NCI-H1436 (cell line): ENCODE results near the gene NAV2.
"Not testable (repeated sequence)": the region's sequence is repeated elsewhere in the genome, so short reads cannot be mapped to it uniquely, and the experiment has no call there.

Source experiments
- DNase-seq: peaks from one replicate; lab custom pipeline; 2025; lab: John Stamatoyannopoulos, UW

NAV2 gene

DNA sequence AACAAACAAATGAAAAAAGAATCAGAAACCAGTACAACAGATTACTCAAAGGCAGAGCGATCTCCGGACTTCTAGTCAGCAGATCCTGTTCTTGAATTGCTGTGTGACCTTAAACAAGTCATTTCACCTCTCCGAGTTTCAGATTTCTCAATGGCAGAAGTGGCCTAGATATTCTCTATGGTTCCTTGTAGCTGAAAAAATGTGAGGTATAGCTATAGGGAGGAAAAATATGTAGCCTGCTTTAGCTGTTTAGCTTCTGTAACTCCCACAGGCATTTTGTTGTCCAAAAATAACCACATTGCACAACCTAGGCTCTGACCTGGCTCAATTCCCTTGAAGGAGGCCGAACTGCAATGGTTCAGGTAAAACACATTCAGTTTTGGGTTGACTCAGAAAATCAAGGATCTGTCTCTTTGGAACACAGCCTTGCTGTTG is 347.0 kb downstream of the NAV2 start:
- DNase-seq: no peak

DNA sequence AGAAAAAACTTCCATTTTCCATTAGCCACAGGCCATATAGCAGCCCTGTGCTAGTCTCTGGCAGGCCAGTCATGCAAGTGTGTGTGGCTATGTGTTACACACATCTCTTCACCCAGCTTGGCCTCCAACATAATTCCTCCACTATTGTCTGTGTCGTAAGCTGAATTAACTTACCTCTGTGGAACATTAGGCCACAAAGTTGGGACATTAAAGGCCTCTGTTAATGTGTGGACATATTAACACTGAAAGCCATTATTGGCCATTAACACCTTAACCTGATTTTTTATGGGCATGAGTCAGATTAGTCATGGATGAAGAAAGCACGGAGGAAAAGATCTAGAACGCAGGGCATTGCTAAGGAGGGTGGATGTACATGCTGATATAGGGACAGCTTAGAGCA is 347.5 kb downstream of the NAV2 start:
- DNase-seq: no peak

DNA sequence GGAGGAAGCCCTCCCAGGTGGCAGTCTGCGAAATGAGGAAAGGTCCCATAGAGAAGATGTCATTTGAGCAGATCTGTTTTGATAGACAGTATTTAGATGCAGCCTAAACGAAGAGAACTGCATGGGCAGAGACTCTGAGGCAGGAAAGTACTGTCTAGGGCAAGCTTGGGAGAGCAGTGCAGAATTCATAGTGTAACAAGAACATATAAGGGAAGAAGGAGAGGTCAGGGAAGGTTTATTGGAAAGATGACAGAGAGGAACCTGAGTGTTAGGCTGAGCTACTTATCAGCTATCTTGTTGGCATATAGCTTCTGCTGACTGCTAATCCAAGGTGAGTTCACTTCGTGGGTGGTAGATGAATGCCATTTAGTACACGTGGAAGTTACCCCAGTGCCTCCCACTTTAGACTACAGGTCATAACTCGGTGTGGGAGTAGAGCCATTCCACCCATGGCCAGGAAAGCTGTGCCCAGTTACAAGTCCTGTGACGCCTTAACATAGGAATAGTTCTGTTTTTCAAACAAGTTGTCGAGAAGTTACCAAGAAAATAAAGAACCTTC is 348.1 kb downstream of the NAV2 start:
- DNase-seq: no peak

DNA sequence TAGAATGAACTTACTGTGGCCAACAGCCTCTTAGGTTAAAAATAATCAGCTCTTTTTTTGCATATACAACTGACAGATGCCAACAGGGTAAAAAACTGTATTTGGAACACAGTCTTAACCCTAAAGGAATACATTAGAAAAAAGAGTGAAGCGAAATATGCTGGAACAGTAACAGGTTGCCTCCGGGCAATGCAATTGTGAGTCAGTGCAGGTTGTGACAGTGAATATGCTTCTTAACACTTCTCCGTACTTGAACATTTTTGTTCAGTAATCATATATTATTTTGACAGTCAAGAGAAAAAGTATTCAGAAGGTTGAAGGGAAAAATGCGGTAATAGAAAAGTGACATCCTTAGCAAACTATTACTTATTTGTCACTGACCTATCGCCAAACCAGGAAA is 349.1 kb downstream of the NAV2 start:
- DNase-seq: no peak

DNA sequence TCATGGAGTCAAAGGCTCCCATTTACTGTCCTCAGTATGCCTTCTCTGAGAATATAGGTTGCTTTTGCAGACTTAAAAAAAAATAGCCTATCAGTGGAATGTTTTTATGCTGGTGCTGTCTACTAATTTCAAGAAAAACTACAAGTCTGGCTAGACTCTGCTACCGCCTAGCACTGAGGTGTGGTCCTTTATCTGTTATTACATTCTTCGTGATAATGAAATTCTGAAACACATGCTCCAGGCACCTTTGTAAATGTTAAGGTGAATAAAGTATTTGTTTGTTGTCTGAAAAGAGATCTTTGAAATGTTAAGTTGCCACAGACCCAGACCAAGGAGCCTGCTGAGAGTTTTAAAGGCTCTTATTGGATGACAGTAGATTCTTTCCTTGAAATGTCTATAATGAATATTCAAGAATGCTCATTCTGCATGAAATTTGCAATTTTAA is 352.3 kb downstream of the NAV2 start:
- DNase-seq: no peak

DNA sequence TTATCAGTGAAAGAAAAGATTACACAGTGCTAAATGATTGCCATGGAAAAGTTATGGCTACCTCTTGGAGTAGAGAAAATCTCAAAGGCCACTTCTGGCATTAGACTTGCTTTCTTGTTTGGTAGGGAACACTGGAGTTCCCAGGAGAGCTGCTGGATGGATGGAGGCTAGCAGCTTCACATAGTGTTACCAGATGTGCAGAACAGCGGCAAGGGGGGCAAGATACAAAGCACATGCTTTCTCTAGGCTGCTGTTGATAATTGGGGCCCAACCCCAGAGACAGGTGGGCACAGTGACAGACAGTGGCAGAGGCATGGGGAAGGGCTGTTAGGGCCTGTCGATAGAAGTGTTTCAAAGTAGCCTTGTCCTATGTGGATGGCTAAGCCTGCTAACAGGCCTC is 352.8 kb downstream of the NAV2 start:
- DNase-seq: no peak

DNA sequence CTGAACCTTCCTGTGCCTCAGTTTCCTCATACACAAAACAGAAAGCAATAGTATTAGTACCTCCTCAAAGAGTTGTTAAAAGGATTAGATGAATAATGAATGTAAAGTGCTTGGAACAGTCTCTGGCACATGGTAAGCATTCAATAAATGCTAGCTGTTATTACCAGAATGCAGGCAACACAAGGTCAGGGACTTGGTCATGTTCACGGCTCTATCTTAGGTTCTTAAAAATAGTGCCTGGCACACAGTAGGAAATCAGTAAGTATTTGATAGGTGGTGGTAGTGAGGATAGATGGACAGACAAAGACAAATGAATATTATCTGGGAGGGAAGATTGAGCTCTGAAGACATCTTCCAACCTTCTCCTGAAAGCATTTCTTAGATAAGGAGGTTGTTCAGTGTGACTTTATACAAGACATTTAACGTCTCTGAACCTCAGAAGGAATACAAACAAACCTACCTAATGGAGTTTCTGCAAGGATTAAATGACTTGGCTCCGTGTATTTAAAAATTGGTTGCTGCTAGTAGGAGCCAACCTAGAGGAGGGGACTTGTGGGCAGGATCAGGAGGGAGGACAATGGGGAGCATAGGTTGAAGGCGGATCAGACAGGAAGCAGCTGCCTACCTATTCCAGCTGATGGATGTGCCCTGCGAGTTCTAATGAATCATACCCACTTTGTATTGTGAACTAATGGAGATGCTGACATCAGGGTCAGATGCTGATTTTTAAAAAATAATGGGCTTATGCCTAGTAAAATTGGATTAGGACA is 353.6 kb downstream of the NAV2 start:
- no peak for DNase-seq

DNA sequence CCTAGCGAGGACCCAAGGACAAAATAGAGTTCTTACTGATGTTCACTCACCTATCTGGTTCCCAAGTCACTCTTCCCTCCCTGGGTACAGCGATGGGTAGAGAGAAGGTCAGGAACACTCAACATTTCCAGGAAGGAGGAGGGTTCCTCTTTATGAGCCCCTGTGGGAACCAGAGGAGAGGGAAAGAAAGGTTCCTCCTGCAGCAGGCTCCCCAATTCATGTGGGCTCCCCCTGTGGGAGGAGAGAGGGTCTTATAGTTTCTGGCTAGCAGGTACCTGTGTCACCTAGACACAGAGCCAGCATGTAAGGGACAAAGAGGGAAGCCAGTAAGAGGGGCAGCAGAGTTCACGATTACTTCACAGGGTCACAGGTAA is 354.1 kb downstream of the NAV2 start:
- DNase-seq: no peak

DNA sequence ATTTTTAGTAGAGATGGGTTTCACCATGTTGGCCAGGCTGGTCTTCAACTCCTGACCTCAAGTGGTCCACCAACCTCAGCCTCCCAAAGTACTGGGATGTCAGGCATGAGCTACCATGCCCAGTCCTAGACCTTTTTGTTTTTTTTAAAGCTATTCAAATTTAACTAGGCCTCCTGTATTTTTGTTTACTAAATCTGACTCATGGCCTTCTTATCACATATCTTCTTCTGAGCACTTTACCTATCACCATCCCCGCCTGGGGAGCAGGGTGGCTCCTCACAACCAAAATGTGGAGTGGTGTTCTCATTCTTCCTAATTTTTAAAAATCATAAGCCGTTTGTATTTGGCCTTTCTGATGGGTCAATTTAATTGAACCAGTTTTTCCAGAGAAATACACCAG is 355.0 kb downstream of the NAV2 start:
- DNase-seq: no peak

DNA sequence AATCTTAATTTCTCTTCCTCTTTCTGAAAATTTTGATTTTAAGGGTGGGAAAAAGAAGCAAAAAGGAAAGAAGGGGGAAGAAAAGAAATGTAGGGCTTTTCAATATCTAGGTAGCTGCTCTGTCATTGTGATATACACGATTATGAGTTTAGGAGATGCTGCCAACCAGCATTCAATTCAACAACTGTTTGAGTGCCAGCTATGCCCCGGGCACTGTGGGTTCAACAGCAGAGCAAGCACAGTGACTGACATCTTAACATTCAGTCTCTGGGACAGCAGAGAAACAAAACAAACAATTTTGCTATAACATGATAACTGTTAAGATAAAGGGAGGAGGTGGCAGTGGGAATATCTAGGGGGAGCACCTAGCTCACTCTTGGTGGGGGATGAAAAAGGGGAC is 356.1 kb downstream of the NAV2 start:
- no peak for DNase-seq

DNA sequence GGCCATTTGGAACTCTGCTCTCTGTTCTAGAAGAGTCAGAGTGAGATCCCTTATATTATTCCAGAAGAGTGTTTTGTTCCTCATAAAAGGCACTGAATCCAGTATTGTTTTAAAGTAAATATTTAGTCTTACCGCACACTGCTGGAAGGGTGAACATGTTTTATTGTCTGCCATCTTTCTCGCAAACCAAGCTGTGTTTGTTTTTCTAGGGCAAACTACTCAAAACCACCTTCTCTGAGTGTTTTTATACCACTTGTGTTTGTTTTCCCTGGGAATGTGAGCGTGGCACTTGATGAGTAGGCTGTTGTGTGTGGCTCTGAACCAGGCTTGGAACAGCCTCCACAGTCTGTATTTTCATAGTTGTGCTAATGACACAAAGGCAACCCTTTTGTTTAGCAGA is 357.8 kb downstream of the NAV2 start:
- no peak for DNase-seq

DNA sequence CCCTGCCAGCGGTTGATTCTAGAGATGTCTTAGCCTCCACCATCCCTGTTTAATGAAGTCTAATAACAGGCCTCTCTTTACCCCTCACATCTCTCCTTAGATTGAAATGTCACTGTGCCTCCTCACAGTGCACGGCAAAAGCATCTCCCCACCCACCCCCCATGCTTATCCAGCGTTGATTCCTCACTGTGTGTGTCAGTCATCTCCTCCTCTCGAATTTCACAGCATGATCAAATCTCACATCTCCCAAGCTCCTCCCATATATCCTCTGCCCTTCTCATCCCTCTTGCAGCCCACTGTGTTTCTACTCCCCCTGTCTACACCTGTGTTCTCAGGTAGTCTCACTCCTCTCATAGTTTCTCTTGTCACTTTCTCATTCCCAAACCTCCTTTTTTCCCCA is 363.0 kb downstream of the NAV2 start:
- DNase-seq: no peak

DNA sequence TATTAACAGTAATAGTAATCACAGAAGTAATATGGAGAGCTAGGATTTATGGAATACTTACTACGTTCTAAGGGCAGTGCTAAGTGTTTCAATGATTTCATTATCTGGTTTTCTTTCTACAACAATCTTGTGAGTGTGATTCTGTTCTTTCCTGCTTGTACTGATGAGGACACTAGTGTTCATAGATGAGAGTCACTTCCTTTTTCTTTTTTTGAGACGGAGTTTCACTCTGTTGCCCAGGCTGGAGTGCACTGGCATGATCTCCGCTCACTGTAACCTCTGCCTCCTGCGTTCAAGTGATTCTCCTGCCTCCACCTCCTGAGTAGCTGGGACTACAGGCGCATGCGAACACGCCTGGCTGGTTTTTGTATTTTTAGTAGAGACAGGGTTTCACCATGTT is 366.2 kb downstream of the NAV2 start:
- no peak for DNase-seq

DNA sequence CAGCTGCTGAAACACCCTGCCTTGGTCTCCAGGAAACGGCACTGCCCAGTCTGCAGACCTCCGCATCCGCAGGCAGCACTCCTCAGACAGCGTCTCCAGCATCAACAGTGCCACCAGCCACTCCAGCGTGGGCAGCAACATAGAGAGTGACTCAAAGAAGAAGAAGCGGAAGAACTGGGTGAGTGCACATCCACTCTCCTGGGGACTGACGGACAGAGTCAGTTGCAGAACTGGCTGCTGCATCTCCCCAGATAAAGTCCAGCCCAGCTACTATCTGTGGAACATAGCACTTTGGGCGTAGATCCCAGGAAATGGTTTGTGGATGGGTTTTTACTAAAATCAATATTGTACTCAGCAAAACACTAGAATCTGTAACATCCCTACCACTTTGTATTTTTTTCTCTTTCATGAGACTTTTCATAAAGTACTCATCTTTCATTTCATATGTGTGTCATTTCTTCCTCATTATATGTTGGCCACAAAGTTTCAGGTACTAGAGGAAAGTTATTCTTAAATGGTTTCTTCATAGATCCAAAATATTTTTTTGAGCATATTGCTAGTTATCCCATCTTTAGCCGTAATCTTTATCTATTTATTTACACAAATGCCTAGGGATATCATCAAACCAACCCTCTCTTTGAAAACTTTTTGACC is 367.5 kb downstream of the NAV2 start:
- DNase-seq: no peak

DNA sequence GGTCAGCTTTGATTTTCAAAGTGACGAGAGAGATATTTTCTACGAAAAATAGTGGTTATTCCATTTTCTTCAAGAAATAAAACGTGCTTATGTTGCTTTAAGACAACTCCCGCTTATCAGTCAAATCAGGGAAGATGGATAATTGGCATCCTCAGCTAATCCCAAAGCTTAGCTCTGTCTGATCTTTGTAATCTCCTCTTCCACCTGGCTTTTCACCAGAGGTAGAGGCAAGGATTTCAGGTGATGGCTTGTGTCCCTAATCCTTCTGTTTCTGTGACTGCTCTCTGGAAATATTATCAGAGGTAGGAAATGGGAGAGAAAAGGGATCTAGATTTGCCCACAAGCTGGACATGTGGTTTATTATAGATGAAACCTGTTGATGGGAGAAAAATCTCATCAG is 368.7 kb downstream of the NAV2 start:
- no peak for DNase-seq

DNA sequence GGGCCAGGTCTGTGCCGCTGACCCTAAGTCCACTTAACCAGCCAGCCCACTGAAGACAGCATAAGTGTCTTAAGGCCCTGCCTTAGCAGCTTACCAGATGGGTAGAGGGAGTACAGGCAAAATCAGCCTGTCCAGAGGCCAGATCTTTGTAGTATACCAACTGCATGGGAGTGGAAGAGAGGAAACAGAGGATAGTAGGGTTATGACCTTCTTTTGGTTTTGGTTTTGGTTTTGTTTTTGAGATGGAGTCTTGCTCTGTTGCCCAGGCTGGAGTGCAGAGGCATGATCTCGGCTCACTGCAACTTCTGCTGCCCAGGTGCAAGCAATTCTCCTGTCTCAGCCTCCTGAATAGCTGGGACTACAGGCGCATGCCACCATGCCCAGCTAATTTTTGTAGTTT is 371.2 kb downstream of the NAV2 start:
- not testable (repeated sequence) for DNase-seq

DNA sequence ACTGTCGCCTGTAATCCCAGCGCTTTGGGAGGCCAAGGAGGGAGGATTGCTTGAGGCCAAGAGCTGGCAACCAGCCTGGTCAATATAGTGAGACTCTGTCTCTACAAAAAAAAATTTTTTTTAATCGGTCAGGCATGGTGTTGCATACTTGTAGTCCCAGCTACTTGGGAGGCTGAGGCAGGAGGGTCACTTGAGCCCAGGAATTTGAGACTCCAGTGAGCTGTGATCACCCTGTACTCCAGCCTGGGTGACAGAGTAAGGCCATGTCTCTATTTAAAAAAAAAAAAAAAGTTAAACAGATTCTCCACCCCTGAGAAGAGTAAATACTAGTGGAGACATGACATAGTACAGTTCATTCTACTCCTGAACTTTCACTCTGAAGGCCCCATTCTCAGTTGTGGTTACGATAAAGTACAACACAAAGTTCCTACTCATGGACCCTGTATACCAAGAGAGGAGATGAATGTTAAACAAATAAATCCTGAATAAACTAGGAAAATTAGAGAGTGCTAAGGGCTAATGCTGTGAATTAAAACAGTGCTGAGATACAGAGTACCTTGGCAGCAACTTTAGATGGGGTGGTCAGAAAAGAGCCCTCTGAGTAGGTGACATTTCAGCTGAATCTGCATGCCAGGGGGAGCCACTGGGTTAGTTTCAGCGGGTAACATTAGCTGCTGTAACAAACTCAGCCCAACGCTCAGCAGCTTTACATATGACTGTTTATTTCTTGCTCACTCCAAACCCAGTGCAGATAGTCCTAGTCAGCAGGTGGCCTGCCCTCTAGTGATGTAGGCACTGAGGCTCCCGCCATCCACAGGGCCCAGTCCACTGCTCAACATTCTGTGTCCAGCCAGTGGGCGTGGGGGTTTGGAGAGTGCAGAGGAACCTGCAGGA is 372.5 kb downstream of the NAV2 start:
- no peak for DNase-seq

DNA sequence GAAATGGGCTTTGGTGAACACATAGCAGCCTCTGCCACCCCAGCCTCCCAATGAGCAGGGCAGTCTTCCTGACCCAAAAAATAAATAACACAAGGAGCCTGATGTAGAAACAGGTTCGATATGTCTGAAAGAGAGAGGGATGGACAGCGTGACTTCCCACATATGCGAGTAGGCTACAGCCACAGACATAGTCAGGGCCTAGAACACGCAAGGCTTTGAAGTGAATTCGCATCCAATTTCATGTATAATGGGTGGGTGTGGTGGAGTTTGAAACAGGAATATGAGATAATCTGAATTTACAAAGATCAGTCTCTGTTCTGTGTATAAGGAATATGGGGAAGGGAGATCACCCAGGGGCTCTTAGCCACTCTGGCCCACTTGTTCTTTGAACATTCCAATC is 373.3 kb downstream of the NAV2 start:
- DNase-seq: no peak

DNA sequence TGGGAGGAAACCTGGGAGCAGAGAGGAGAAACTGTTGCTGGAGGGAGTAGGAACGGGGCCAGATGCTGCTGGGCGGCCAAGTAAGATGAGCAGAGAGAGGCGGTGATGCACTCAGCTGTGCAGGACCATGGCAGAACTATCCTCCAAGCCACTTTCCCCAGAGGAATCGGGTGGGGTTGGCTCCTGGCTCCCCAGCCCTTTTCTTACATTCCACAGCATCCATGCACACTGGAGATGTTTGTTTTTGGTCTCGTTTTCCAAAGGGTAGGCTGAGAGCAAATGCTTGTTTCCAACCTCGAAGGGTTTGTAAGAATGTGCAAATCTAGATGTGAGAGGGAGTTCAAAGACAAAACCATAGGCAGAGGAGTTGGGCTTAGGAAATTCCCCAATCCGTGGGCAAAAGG is 374.5 kb downstream of the NAV2 start:
- no peak for DNase-seq

DNA sequence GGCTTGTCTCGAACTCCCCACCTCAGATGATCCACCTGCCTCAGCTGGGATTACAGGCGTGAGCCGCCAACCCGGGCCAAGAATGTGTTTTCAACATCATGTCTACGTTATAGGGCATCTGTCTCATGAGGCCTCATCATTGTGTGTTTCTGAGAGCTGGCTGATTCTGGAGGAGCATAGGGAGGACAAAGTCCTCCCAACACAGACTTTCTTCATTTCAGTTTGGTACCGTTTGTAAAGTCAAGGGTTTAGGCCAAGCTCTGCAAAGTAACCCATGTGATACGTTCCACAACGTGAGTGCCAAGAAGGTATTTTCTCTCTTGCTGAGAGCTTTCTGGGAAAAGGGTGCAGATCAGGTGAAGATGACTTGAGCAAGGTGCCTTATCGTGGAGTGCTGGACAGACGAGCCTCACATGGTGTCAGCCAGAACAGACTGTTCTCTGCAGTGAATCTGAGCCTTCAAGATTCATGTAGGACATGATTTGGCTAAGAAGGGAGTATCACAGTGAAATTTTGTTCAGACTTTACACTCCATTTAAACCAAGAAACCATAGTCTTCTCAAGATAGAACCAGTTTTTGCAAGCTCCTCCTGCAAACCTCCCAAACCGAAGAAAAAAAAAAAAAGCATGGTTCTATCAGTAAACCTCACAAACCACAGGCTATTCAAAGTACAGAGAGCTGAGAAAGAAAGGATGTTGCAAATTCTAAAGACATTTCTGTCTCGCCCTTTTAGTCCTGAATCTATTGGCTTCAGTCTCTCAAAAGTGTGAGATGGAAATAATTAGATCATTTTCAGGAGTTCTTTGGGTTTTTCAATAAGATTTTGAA is 376.0 kb downstream of the NAV2 start:
- no peak for DNase-seq

DNA sequence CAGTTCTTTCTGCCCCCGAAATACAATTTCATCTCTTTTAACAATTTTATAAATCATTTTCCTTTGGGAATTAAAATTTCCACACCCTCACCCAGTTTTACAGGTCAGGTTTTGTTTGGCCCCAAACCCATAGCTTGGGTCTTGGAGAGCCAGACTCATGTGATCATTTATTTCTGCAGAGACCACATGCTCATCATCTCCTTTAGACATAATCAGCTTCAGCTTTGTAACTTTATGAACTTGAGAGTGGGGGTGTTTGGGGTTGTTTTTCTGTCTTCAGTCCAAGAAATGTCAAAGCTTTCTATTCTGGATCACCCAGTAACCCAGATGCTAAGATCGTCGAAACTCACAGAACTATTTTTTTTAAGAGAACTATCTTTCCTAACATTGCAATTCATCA is 376.7 kb downstream of the NAV2 start:
- no peak for DNase-seq
